Measurements from ENCODE around the gene NR2C2. TPM values are rescaled to one million over a fixed set of nuclear protein-coding genes. Genes with fewer than 3 reads are reported as not detected.

NR2C2 gene
- total RNA-seq, 1 donor from 2014 or later: 74.1 TPM

- no peaks in the 10 kb centered on the region for H3K36me3 Mint-ChIP-seq
- H3K9me3 Mint-ChIP-seq: no peaks in the 10 kb centered on the region
- peaks cover 33% of the 10 kb centered on the region for H3K27me3 Mint-ChIP-seq (ENCODE audit: low read depth)
- no peak overlapping the region for H3K27ac Mint-ChIP-seq
- TF ChIP-seq CTCF (IDR thresholded peaks at IDR 0.05; ENCODE audit: unreplicated experiment): no peak
- no peak overlapping the region for H3K4me3 Mint-ChIP-seq
- H3K4me1 Mint-ChIP-seq: peaks cover 16% of the 10 kb centered on the region
- no peak for DNase-seq (ENCODE audit: low spot score in 2 of 2, unreplicated experiment in 2 of 2)
Measured at GRCh38 chr3:14913071-14913925, 34.1 kb upstream of the NR2C2 start.

GRCh38 chr3:14913926-14914778 is 33.2 kb upstream of the NR2C2 start:
- TF ChIP-seq CTCF (IDR thresholded peaks at IDR 0.05; ENCODE audit: unreplicated experiment): peak; percentile 46
- Mint-ChIP-seq H3K27ac (no peak overlapping the region), H3K4me3 (no peak overlapping the region), H3K4me1 (peaks cover 16% of the 10 kb centered on the region), H3K36me3 (no peaks in the 10 kb centered on the region), H3K9me3 (no peaks in the 10 kb centered on the region), H3K27me3 (ENCODE audit: low read depth) (peaks cover 34% of the 10 kb centered on the region)
- no peak for DNase-seq (ENCODE audit: low spot score in 2 of 2, unreplicated experiment in 2 of 2)

GRCh38 chr3:14914779-14915117 is 32.6 kb upstream of the NR2C2 start:
- TF ChIP-seq CTCF (IDR thresholded peaks at IDR 0.05; ENCODE audit: unreplicated experiment): no peak
- Mint-ChIP-seq H3K4me3 (no peak overlapping the region), H3K4me1 (peaks cover 16% of the 10 kb centered on the region), H3K36me3 (no peaks in the 10 kb centered on the region), H3K9me3 (no peaks in the 10 kb centered on the region), H3K27ac (no peak overlapping the region), H3K27me3 (ENCODE audit: low read depth) (peaks cover 34% of the 10 kb centered on the region)
- no peak for DNase-seq (ENCODE audit: low spot score in 2 of 2, unreplicated experiment in 2 of 2)

GRCh38 chr3:14915636-14916222 is 31.7 kb upstream of the NR2C2 start:
- no peak for DNase-seq (ENCODE audit: low spot score in 2 of 2, unreplicated experiment in 2 of 2)
- Mint-ChIP-seq H3K4me3 (no peak overlapping the region), H3K36me3 (no peaks in the 10 kb centered on the region), H3K27me3 (ENCODE audit: low read depth) (peaks cover 34% of the 10 kb centered on the region), H3K9me3 (no peaks in the 10 kb centered on the region), H3K4me1 (peaks cover 16% of the 10 kb centered on the region), H3K27ac (no peak overlapping the region)
- no peak for TF ChIP-seq CTCF (IDR thresholded peaks at IDR 0.05; ENCODE audit: unreplicated experiment)

GRCh38 chr3:14918356-14918860 is 29.0 kb upstream of the NR2C2 start:
- no peak for TF ChIP-seq CTCF (IDR thresholded peaks at IDR 0.05; ENCODE audit: unreplicated experiment)
- no peaks in the 10 kb centered on the region for H3K36me3 Mint-ChIP-seq
- H3K9me3 Mint-ChIP-seq: no peaks in the 10 kb centered on the region
- H3K27me3 Mint-ChIP-seq (ENCODE audit: low read depth): peaks cover 26% of the 10 kb centered on the region
- H3K4me1 Mint-ChIP-seq: peaks cover 13% of the 10 kb centered on the region
- no peak for DNase-seq (ENCODE audit: low spot score in 2 of 2, unreplicated experiment in 2 of 2)
- no peak overlapping the region for H3K4me3 Mint-ChIP-seq
- H3K27ac Mint-ChIP-seq: no peak overlapping the region
